ENCODE measurements around the gene POT1.
A peak's percentile ranks its signal among the peaks of the same experiment; 100 is the strongest.
"Not testable (repeated sequence)": the region's sequence is repeated elsewhere in the genome, so short reads cannot be mapped to it uniquely, and the experiment has no call there.

Gene POT1, protein sequence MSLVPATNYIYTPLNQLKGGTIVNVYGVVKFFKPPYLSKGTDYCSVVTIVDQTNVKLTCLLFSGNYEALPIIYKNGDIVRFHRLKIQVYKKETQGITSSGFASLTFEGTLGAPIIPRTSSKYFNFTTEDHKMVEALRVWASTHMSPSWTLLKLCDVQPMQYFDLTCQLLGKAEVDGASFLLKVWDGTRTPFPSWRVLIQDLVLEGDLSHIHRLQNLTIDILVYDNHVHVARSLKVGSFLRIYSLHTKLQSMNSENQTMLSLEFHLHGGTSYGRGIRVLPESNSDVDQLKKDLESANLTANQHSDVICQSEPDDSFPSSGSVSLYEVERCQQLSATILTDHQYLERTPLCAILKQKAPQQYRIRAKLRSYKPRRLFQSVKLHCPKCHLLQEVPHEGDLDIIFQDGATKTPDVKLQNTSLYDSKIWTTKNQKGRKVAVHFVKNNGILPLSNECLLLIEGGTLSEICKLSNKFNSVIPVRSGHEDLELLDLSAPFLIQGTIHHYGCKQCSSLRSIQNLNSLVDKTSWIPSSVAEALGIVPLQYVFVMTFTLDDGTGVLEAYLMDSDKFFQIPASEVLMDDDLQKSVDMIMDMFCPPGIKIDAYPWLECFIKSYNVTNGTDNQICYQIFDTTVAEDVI

DNA sequence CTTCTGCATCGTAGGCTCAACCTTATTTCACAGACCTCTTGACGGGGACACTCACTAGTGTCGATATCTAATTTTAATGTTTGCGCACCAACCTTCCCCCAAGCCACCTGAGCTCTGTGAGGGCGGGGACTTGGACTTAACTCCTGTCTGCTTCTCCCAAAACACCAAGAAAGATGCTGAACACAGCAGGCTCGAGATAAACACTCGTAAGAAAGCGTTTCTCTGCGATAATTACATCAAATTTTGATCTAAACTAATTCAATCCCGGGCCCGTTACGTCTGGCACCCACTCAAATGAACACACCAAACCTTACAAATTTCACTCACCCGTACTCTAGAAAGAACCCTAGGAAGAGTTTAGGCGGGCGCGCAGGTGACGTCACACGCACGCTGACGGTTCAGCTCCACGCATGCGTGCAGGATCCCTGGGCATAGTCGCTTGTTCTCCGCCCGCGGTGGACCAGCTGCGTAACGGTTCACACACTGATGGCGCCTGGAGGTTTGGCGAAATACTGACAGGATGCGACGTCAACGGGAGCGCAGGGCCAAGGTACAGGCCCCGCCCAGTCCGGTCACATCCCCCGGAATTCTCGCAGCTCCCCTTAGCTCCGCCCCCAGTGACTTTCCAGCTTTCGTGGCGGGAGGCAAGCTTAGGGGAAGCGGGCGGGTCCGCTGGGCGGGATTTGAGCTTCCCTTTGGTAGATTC, at the start of gene POT1:
Gene POT1, minus strand, starts transcription at position 359 of the 706 bp plus-strand sequence. CDS start 32,652 bp downstream, outside the sequence.
- H3K9ac ChIP-seq (ENCODE audit: low read depth, low read length), result peak within 1 kb of the TSS; percentile 85
- H3K36me3 ChIP-seq (ENCODE audit: insufficient read depth, low read length), result no peaks in the 10 kb centered on the region
- H3K9me3 ChIP-seq (ENCODE audit: control insufficient read depth, insufficient read depth, low read length), result no peaks in the 10 kb centered on the region
- no peaks in the 10 kb centered on the region; the same call in 1 of the 2 replicates for H3K4me1 ChIP-seq (ENCODE audit: insufficient read depth, low read length)

DNA sequence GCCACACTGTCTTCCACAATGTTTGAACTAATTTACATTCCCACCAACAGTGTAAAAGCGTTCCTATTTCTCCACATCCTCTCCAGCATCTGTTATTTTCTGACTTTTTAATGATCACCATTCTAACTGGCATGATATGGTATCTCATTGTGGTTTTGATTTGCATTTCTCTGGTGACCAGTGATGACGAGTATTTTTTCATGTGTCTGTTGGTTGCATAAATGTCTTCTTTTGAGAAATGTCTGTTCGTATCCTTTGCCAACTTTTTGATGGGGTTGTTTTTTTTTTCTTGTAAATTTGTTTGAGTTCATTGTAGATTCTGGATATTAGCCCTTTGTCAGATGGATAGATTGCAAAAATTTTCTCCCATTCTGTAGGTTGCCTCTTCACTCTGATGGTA, 45.5 kb upstream of the POT1 start:
- H3K4me1 ChIP-seq (ENCODE audit: insufficient read depth, low read length); H3K9me3 ChIP-seq (ENCODE audit: control insufficient read depth, insufficient read depth, low read length); H3K36me3 ChIP-seq (ENCODE audit: insufficient read depth, low read length); H3K9ac ChIP-seq (ENCODE audit: low read depth, low read length): not testable (repeated sequence)

DNA sequence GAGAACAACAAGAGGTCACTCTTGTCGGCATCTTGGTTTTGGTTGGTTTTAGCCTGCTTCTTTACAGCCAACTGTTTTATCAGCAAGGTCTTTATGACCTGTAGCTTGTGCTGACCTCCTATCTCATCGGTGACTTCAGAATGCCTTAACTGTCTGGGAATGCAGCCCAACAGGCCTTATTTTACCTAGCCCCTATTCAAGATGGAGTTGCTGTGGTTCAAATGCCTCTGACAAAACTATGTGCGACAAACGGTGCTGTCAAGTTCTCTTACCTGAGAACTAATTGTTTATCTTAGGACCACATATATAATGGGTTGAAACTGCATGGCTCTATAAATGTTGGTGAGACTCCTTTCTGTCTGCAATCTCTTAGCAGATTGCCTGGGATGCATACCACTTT, 35.9 kb upstream of the POT1 start:
- H3K36me3 ChIP-seq (ENCODE audit: insufficient read depth, low read length), result no peaks in the 10 kb centered on the region
- H3K9ac ChIP-seq (ENCODE audit: low read depth, low read length), result no peak overlapping the region
- H3K4me1 ChIP-seq (ENCODE audit: insufficient read depth, low read length), result peaks cover 8% of the 10 kb centered on the region; the same call in 1 of the 2 replicates
- no peaks in the 10 kb centered on the region for H3K9me3 ChIP-seq (ENCODE audit: control insufficient read depth, insufficient read depth, low read length)

DNA sequence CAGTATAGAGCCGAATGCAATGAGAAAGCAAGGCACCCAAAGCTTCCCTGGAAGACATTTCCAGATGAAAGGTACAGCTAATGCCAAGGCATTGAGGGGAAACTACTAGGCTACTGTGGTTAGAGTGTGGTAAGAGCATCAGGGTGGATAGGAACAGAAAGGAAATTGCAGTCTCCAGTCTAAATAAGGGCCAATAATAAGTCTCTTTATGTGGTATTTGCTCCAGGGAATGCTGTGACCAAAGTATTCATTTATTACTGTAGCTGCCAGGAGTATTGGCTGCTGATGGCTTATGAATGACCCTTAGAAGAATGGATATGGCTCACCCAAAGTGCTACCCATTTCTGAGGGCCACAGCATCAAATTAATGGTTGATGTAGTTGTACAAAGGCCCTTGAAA, 30.1 kb upstream of the POT1 start:
- peaks cover 5% of the 10 kb centered on the region; the same call in 1 of the 2 replicates for H3K4me1 ChIP-seq (ENCODE audit: insufficient read depth, low read length)
- H3K36me3 ChIP-seq (ENCODE audit: insufficient read depth, low read length), result no peaks in the 10 kb centered on the region
- H3K9ac ChIP-seq (ENCODE audit: low read depth, low read length), result no peak overlapping the region
- peaks cover 7% of the 10 kb centered on the region; the same call in 1 of the 2 replicates for H3K9me3 ChIP-seq (ENCODE audit: control insufficient read depth, insufficient read depth, low read length)

DNA sequence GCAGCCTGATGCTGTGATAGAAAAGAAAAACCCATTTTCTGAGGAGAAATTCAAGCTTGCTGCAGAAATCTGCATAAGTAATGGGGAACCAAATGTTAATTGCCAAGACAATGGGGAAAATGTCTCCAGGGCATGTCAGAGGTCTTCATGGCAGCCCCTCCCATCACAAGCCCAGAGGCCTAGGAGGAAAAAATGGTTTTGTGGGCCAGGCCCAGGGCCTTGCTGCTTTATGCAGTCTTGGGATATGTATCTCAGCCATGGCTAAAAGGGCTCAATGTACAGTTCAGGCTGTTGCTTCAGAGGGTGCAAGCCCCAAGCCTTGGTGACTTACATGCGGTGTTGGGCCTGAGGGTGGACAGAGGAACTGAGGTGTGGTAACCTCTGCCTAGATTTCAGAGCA, 28.3 kb upstream of the POT1 start:
- not testable (repeated sequence) for H3K9me3 ChIP-seq (ENCODE audit: control insufficient read depth, insufficient read depth, low read length); H3K4me1 ChIP-seq (ENCODE audit: insufficient read depth, low read length); H3K9ac ChIP-seq (ENCODE audit: low read depth, low read length); H3K36me3 ChIP-seq (ENCODE audit: insufficient read depth, low read length)

DNA sequence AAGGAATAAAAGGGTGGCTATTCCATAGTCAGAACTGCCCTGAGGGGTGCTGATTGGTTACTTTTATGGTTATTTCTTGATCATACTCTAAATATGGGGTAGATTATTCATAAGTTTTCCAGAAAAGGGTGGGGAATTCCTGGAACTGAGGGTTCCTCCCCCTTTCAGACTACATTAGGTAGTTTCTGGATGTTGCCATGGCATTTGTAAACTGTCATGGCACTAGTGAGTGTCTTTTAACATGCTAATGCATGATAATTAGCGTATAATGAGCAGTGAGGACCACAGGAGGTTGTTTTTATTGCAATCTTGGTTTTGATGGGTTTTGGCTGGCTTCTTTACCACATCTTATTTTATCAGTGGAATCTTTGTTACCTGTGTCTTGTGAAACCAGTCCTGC, 26.5 kb upstream of the POT1 start:
- H3K4me1 ChIP-seq (ENCODE audit: insufficient read depth, low read length), result no peaks in the 10 kb centered on the region
- peaks cover 7% of the 10 kb centered on the region; the same call in 1 of the 2 replicates for H3K9me3 ChIP-seq (ENCODE audit: control insufficient read depth, insufficient read depth, low read length)
- H3K36me3 ChIP-seq (ENCODE audit: insufficient read depth, low read length), result no peaks in the 10 kb centered on the region
- no peak overlapping the region for H3K9ac ChIP-seq (ENCODE audit: low read depth, low read length)

DNA sequence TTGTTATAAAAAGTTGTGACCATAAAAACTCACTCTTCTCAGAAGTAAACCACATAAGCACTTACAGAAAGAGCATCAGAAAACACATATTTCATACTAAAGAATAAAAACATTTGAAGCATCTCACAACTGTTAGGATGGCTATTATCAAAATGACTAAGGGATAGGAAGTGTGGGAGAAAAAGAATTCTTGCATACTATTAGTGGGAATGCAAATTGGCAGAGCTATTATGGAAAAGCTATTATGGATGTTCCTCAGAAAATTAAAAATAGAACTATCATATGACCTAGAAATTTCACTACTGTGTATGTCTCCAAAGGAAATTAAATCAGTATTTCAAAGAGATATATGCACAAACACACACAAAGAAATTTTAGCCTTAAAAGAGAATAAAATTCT, 25.2 kb upstream of the POT1 start:
- Histone ChIP-seq H3K4me1 (ENCODE audit: insufficient read depth, low read length) (no peaks in the 10 kb centered on the region), H3K36me3 (ENCODE audit: insufficient read depth, low read length) (no peaks in the 10 kb centered on the region), H3K9me3 (ENCODE audit: control insufficient read depth, insufficient read depth, low read length) (peaks cover 7% of the 10 kb centered on the region; the same call in 1 of the 2 replicates), H3K9ac (ENCODE audit: low read depth, low read length) (no peak overlapping the region)

DNA sequence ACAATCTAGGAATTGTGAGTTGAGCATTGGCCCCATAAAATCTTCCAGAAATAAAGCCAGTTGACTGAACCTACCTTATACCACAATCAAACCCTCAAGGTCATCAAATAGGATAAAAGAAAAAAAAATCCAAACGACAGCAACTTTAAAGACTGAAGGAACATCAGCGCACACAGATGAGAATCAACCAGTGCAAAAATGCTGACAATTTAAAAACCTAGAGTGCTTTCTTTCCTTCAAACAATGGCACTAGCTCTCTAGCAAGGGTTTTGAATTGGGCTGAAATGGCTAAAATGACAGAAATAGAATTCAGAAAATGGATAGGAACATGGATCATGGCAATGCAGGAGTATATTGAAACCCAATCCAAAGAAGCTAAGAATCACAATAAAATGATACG, 16.1 kb upstream of the POT1 start:
- Histone ChIP-seq H3K36me3 (ENCODE audit: insufficient read depth, low read length) (no peaks in the 10 kb centered on the region), H3K9me3 (ENCODE audit: control insufficient read depth, insufficient read depth, low read length) (no peaks in the 10 kb centered on the region), H3K4me1 (ENCODE audit: insufficient read depth, low read length) (no peaks in the 10 kb centered on the region), H3K9ac (ENCODE audit: low read depth, low read length) (no peak overlapping the region)

DNA sequence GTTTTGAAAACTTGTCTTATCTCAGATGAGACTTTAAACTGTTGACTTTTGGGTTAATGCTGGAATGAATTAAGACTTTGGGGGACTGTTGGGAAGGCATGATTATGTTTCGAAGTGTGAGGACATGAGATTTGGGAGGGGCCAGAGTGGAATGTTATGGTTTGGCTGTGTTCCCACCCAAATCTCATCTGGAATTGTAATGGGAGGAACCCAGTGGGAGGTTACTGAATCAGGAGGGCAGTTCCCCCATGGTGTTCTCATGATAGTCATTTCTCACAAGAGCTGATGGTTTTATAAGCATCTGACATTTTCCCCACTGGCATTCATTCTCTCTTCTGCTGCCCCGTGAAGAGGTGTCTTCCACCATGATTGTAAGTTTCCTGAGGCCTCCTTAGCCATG, 13.8 kb upstream of the POT1 start:
- no peak overlapping the region for H3K9ac ChIP-seq (ENCODE audit: low read depth, low read length)
- H3K36me3 ChIP-seq (ENCODE audit: insufficient read depth, low read length), result no peaks in the 10 kb centered on the region
- no peaks in the 10 kb centered on the region for H3K9me3 ChIP-seq (ENCODE audit: control insufficient read depth, insufficient read depth, low read length)
- no peaks in the 10 kb centered on the region for H3K4me1 ChIP-seq (ENCODE audit: insufficient read depth, low read length)

DNA sequence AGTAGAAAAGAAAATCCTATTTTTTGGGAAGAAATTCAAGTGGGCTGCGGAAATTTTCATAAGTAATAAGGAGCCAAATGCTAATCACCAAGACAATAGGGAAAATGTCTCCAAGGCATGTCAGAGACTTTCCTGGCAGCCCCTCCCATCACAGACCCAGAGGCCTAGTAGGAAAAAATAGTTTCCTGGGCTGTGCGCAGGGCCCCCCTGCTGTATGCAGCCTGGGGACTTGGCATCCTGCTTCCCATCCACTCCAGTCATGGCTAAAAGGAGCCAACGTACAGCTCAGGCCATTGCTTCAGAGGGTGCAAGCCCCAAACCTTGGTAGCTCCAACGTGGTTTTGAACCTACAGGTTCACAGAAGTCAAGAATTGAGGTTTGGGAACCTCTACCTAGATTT, 12.8 kb upstream of the POT1 start:
- H3K4me1 ChIP-seq (ENCODE audit: insufficient read depth, low read length), result no peaks in the 10 kb centered on the region
- H3K9me3 ChIP-seq (ENCODE audit: control insufficient read depth, insufficient read depth, low read length), result no peaks in the 10 kb centered on the region
- H3K36me3 ChIP-seq (ENCODE audit: insufficient read depth, low read length), result no peaks in the 10 kb centered on the region
- H3K9ac ChIP-seq (ENCODE audit: low read depth, low read length), result no peak overlapping the region

DNA sequence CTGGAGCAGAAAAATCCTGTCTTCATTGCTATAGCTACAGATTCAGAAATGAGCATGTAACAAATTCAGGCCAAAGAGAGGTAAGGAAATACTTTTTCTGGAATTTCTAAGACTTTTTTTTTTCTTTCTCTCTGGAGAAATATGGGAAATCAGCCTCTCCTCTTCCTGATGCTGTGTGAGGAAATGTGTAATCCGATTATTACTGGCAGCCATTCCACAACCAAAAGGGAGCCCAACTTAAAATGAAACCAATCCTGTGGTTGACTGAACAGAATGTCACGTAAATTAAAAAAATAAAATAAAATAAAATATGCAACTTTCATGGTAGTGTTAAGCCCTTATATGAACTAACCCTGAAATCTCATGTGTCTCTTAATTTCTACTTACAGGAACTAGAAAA, 10.7 kb upstream of the POT1 start:
- H3K36me3 ChIP-seq (ENCODE audit: insufficient read depth, low read length), result no peaks in the 10 kb centered on the region
- H3K4me1 ChIP-seq (ENCODE audit: insufficient read depth, low read length), result no peaks in the 10 kb centered on the region
- H3K9me3 ChIP-seq (ENCODE audit: control insufficient read depth, insufficient read depth, low read length), result no peaks in the 10 kb centered on the region
- no peak overlapping the region for H3K9ac ChIP-seq (ENCODE audit: low read depth, low read length)

DNA sequence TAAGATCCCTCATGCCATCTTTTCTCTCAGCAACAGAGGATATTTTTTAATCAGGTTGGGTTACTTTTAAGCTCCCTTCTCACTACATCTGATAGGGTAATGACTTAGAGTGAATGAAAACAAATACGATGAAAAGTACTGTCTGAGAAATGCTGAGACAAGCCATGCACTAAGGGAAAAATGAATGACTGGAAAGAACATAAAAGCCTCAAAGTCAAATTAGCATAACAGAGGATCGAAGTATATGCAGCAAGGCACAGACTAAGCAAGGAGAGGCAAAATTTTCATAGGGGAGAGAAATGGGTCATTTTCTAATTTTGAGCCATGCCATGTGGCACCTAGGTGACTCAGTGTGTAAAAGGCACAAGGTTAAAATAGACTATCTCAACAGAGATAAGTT, 8.5 kb upstream of the POT1 start:
- no peaks in the 10 kb centered on the region for H3K4me1 ChIP-seq (ENCODE audit: insufficient read depth, low read length)
- H3K9me3 ChIP-seq (ENCODE audit: control insufficient read depth, insufficient read depth, low read length), result no peaks in the 10 kb centered on the region

DNA sequence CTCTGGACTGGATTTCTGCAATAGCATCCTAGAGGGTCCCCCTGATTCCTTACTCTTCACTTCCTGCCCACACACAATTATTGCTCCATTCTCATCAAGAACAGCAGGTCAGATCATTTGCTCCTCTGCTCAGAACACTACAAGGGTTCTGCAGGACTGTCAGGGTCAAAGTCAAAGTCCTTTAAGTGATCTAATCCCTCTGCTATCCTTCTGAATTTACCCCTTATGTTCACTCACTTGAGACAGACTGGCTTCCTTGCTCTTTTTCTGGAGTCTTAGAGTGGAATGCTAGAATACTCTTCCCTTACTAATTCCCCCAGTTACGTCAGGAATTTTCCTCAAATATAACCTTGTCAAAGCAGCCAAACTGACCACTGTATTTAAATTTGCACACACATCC, 7.5 kb upstream of the POT1 start:
- Histone ChIP-seq H3K4me1 (ENCODE audit: insufficient read depth, low read length) (no peaks in the 10 kb centered on the region), H3K9ac (ENCODE audit: low read depth, low read length) (no peak overlapping the region), H3K9me3 (ENCODE audit: control insufficient read depth, insufficient read depth, low read length) (no peaks in the 10 kb centered on the region), H3K36me3 (ENCODE audit: insufficient read depth, low read length) (no peaks in the 10 kb centered on the region)

More for the DNA sequence above, 8.5 kb upstream of the POT1 start:
- H3K36me3 ChIP-seq (ENCODE audit: insufficient read depth, low read length), result no peaks in the 10 kb centered on the region
- no peak overlapping the region for H3K9ac ChIP-seq (ENCODE audit: low read depth, low read length)

DNA sequence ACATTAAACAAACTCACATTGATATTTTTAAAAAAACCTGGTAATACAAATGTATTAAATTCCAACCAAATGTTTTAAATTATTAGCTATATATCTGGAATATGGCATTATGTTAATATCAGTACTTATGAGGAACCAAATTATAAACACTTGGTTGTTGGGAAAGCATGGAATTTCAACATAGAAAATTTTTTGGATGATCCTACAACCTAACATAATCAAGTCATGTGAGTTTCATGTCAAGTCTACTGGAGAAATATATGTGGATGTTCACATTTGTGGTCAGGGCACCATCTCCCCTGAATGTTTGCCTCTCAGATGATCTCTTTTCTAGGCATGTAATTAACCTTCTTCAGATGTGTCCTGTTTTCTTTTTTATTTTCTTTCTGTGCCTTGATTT, 5.2 kb upstream of the POT1 start:
- Histone ChIP-seq H3K9ac (ENCODE audit: low read depth, low read length) (no peak overlapping the region), H3K9me3 (ENCODE audit: control insufficient read depth, insufficient read depth, low read length) (no peaks in the 10 kb centered on the region), H3K4me1 (ENCODE audit: insufficient read depth, low read length) (no peaks in the 10 kb centered on the region), H3K36me3 (ENCODE audit: insufficient read depth, low read length) (no peaks in the 10 kb centered on the region)

Measured in ES-I3 (cell line).